Measurements from ENCODE around the gene HIRA.
"Not testable (repeated sequence)": the region's sequence is repeated elsewhere in the genome, so short reads cannot be mapped to it uniquely, and the experiment has no call there.

HIRA gene

GRCh38 chr22:19438298-19438697, 6.8 kb upstream of the HIRA start:
- no peak for DNase-seq

- not testable (repeated sequence) for DNase-seq
These were observed 5.1 kb upstream of the HIRA start for GRCh38 chr22:19436444-19437161.

- DNase-seq = no peak
These were observed 3.5 kb upstream of the HIRA start for GRCh38 chr22:19434829-19435580.

GRCh38 chr22:19434401-19434800, 2.9 kb upstream of the HIRA start:
- DNase-seq = no peak

GRCh38 chr22:19432133-19432851, 759 bp upstream of the HIRA start, which contains the start of gene MRPL40:
Gene MRPL40 (plus strand): TSS chr22:19432545. CDS start chr22:19432555, 10 bp downstream.
- DNase-seq = peak; percentile 85 to 91

- DNase-seq = peak in 1 of 2 experiments; percentile 8
These were observed 517 bp downstream of the HIRA start for GRCh38 chr22:19430890-19431541.

- DNase-seq = peak in 1 of 2 experiments; percentile 3
These were observed 1.3 kb downstream of the HIRA start for GRCh38 chr22:19429950-19430889.

- DNase-seq = no peak
These were observed 7.4 kb downstream of the HIRA start for GRCh38 chr22:19424186-19424500.

GRCh38 chr22:19422440-19423301, 8.9 kb downstream of the HIRA start:
- DNase-seq = no peak

GRCh38 chr22:19420321-19420720, 11.2 kb downstream of the HIRA start:
- no peak for DNase-seq

GRCh38 chr22:19419464-19420178, 11.9 kb downstream of the HIRA start:
- DNase-seq = no peak

GRCh38 chr22:19419086-19419463, 12.5 kb downstream of the HIRA start:
- DNase-seq = no peak

GRCh38 chr22:19412923-19413322, 18.6 kb downstream of the HIRA start:
- DNase-seq = no peak

- no peak for DNase-seq
These were observed 19.1 kb downstream of the HIRA start for GRCh38 chr22:19412478-19412877.

- DNase-seq = no peak
These were observed 19.9 kb downstream of the HIRA start for GRCh38 chr22:19411690-19412045.

- no peak for DNase-seq
These were observed 20.4 kb downstream of the HIRA start for GRCh38 chr22:19410941-19411689.

- DNase-seq = no peak
These were observed 23.6 kb downstream of the HIRA start for GRCh38 chr22:19407649-19408606.

GRCh38 chr22:19406846-19407245, 24.7 kb downstream of the HIRA start:
- DNase-seq = no peak
